Right hindlimb (tissue), 1 donor: Measurements from ENCODE around the gene NR2C1.
A peak's percentile ranks its signal among the peaks of the same experiment; 100 is the strongest.

Source experiments
- DNase-seq: peaks from one replicate; pipeline ENCODE4 v3.0.0-alpha.2; 2018

Gene NR2C1

GRCh38 chr12:95083938-95084337 is 10.5 kb upstream of the NR2C1 start:
- DNase-seq = no peak

GRCh38 chr12:95083471-95083870 is 10.1 kb upstream of the NR2C1 start:
- no peak for DNase-seq

GRCh38 chr12:95077341-95077740 is 3.9 kb upstream of the NR2C1 start:
- no peak for DNase-seq

- no peak for DNase-seq
Observed at GRCh38 chr12:95074766-95075165, 1.3 kb upstream of the NR2C1 start.

- DNase-seq = no peak
Observed at GRCh38 chr12:95073698-95074520, 491 bp upstream of the NR2C1 start.

GRCh38 chr12:95070378-95070777 is 3.0 kb downstream of the NR2C1 start:
- DNase-seq = no peak

GRCh38 chr12:95066091-95066855 is 7.1 kb downstream of the NR2C1 start:
- no peak for DNase-seq

GRCh38 chr12:95060951-95061350 is 12.5 kb downstream of the NR2C1 start:
- DNase-seq = no peak

- no peak for DNase-seq
Observed at GRCh38 chr12:95059984-95060383, 13.4 kb downstream of the NR2C1 start.

- DNase-seq = no peak
Observed at GRCh38 chr12:95057424-95057823, 16.0 kb downstream of the NR2C1 start.

GRCh38 chr12:95055057-95055456 is 18.4 kb downstream of the NR2C1 start:
- no peak for DNase-seq

GRCh38 chr12:95054206-95054605 is 19.2 kb downstream of the NR2C1 start:
- no peak for DNase-seq

- no peak for DNase-seq
Observed at GRCh38 chr12:95051241-95051640, 22.2 kb downstream of the NR2C1 start.

- DNase-seq = no peak
Observed at GRCh38 chr12:95037906-95038305, 35.5 kb downstream of the NR2C1 start.

- no peak for DNase-seq
Observed at GRCh38 chr12:95034750-95035149, 38.7 kb downstream of the NR2C1 start.

GRCh38 chr12:95022477-95022876 is 50.9 kb downstream of the NR2C1 start:
- DNase-seq = no peak

GRCh38 chr12:95017482-95017881 is 55.9 kb downstream of the NR2C1 start:
- DNase-seq = no peak

- DNase-seq = no peak
Observed at GRCh38 chr12:95016120-95016519, 57.3 kb downstream of the NR2C1 start.

- no peak for DNase-seq
Observed at GRCh38 chr12:95014554-95014953, 58.9 kb downstream of the NR2C1 start.

GRCh38 chr12:95006206-95006605 is 67.2 kb downstream of the NR2C1 start:
- no peak for DNase-seq

- DNase-seq = no peak
Observed at GRCh38 chr12:95004610-95005009, 68.8 kb downstream of the NR2C1 start.

- no peak for DNase-seq
Observed at GRCh38 chr12:95003921-95004272, 69.5 kb downstream of the NR2C1 start.

- peak; percentile 97 for DNase-seq
Observed at GRCh38 chr12:95003213-95003920, 70.1 kb downstream of the NR2C1 start, which contains the start of gene NDUFA12. NDUFA12 (minus strand) TSS chr12:95003697; CDS start chr12:95003680, 17 bp downstream.

GRCh38 chr12:95002754-95003153 is 70.7 kb downstream of the NR2C1 start:
- no peak for DNase-seq
